HG03135 (cell line): ENCODE results near the gene CBX8.

Experiments used
- ATAC-seq: cut with Tn5 transposase; IDR thresholded peaks from one replicate; pipeline ENCODE4 v1.9.1; 2021; ENCODE audit warnings: mild to moderate bottlenecking, moderate library complexity; ENCODE audit not compliant: unreplicated experiment

The CBX8 gene

DNA sequence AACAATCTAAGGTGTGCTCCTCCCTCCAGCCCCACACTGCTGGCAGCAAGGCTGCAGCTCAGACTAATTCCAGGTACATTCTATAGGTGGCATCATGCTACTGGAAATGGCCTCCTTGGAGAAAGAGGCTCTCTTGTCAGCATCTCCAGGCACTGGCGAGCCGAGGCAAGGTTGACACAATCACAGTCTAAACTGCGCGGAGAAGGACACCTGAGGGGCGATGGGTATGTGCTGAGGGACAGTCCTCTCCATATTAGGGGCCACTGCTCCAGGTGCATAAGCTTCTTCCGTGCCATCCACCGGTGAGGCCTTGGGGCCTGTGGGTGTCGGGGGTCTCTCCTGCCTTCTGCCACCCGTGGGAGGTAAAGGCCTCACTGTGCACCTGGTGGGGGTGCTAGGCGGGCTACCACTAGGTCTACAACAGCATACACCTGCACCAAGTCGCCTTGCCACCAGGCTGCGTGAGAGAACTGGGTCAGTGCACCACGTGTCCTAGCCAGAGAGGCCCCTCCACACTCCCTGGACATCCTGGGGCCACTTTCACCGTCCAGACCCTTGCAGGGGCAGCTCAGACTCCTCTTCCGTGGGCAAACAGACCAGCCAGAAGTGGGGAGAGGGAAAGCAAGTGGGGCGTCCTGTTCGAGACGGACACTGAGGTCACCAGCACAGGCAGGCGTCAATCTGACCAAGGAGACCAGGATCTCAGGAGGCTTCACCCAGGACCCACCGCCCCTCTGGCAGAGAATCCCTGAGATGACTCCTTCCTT lies 12.1 kb upstream of the CBX8 start:
- no peak for ATAC-seq

DNA sequence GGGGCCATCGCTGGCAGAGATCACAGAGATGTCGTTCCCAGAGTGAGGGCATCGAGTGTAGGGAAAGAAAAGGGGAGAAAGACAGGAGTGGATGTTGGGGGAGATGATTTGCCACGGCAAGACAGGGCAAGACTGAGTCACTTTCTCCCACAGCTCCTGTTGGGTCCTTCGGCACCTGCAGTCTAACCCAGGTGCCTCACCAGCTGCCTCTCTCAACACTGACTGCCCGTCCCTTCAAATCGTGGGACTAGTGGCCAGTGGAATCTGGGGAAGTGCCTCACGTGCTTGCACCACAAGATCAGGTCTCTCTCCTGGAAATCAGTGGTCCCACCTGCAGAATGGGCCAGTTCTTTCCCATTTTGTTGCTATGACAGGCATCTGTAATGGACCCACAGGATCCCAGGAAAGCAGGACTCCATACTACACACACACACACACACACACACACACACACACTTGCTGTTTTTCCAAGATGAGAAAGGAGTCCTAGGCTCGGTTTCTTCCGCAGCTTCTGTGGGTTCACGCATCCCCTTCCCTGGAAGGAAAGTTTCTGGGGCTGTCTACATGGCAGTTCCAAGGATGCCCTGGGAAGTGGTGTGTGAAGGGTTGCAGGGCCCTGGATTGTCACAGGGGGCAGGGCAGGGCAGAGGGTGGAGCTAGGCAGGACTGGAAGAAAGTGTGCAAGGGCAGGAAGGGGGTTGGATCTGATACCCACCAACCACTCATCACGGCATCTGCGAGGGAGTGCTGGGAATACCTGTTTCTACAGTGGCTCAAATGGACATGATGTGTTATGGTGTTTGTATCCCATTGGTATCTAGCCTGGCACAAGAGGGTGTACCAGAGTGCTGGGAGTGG lies 10.2 kb upstream of the CBX8 start:
- no peak for ATAC-seq

DNA sequence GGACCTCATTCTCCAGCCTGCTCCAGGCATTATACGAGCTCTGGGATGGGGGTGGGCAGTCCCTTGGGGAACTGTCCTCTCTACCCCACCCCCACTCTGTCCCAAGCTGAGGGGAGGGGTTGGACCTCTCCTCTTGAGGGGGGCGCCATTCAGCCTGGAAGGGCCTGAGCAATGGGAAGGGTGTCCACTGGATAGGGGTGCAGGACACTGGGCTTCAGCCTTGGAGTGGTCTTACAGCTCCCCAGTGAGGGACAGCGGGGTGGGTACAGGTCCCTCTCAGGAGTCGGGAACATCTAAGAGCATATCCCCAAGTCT lies 9.5 kb upstream of the CBX8 start:
- no peak for ATAC-seq

DNA sequence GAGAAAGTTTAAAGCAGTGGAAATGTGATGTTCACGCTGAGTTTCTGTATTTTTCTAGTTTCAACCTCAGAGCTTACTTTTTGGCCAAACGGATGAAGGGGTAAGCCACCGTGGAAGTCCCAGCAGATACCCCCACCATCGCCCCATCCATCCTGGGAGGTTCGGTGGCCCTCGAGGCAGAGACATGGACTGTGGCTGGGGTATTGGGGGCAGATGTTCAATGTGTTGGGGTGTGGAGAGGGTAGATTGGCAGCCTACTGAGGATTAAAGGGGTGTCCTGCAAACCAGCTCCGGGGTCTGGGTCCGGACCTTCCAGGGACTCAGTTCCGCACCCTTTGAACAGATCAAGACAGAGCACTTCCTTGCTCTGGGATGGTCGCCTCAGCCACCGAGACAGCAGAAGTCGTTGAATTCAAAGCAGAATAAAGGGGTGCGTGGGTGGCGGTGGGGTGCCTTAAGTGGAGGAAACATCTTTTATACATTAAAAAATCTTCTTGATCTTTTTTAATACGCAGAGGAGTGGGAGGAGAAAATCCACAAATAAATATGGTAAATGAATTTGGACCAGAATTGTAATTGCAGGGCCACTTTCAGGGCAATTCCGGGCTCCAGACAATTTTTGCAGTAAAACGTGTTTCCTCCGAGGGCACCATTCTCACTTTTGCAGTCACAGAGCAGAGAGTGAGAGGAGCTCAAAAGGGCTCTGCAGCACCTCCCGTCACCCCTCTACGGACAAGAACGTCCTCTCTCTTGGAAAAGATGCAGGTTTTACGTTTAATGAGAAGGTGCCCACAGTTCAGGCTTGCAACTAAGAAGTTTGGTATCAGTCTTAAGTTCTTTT lies 8.2 kb upstream of the CBX8 start:
- peak; percentile 7 for ATAC-seq

DNA sequence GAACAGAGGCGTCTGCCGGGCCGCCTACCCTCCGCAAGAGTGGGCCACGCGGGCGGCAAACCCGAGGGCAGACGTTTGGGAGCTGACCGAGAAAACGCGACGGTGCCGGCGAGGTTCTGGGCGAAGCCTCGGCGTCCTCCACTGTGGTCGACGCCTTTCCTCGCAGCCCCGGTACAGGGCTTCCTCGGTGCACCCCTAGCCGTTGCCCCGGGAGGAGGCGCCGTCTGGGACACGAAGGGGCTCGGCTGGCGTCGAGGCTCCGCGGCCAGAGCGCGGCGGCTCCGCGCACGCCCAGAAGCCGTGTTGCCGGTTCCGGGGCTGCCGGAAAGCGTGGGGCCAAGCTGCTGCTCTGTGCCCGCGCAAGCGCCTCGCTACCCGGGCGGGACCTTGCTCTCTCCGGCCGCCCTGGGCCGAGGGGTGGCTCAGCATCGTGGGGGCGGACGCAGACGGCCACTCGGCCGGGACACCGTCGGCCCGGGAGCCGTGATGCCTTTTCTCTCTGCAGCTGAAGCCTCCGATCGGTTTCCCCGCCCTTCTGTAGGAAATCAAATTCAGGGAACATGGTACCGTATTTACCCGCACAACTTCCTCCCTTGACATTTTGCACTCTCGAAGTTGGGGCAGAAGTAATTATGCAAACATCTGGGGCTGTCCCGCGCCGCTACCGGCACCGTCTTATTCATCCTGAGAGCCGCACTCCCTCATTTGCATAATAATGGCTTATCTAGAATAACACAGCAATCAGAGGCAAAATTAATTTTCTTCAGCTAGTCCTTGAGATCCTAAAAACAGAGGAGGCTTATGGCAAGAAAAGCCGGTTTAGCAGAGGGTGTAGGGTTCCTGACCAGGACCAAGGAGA lies 7.3 kb upstream of the CBX8 start:
- peak; percentile 48 for ATAC-seq

DNA sequence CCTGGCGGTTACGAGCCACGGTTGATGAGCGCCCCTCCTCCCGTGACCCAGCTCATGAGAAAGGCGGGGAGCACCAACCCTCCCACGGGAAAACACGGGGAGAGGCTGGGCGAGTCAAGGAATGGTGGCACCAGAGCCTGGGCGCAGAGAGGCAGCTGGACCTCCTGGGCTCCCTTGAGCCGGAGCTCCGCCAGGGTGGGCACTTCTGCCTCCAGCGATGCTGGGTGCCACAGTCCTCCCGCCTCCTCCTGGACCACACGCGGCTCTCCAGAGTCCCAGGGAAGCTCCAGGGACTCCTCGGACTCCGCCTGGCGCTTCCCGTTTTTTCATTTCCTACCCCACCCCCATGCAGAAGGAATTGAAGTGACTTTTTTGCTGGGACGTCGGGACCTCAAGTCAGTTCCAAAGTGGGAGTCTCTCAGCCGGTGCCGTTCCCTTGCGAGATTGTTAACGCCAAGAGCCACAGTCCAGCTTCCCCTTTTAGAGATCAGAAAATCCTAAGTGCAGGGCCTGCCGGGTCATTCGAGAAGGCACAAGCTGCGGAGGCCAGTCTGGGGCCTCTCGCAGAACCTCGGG lies 6.6 kb upstream of the CBX8 start:
- ATAC-seq = no peak

DNA sequence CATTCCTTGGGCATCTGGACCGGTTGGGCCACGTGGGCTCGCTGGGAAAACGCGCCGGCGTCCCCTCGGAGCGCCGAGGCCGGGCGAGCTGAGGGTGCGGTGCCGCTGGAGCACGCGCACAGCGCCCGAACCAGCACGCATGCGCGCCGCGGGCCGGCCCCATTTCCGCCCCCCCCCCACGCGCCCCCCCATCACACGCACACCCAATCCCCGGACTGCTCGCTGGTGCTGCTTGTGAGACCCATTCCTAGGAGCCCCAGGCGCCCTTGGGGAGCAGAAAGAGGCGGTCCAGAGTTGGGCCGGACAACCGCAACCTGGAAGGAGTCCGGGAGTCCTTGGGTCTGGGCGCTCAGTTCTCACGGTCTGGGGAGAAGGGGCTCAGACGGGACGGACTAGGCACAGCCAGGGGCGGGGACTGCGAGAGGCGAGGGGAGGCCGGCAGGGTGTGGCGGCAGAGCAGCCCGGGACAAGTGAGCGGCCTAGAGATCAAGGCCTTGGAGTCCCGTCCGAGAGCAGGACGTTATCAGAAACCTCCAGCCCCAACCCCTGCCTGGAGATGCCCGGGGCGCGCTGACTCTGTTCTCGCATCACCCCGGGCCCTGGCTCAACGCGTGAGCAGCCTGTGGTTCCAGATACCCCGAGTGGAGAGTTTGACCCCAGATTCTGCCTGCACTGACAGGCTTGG lies 6.0 kb upstream of the CBX8 start:
- no peak for ATAC-seq

DNA sequence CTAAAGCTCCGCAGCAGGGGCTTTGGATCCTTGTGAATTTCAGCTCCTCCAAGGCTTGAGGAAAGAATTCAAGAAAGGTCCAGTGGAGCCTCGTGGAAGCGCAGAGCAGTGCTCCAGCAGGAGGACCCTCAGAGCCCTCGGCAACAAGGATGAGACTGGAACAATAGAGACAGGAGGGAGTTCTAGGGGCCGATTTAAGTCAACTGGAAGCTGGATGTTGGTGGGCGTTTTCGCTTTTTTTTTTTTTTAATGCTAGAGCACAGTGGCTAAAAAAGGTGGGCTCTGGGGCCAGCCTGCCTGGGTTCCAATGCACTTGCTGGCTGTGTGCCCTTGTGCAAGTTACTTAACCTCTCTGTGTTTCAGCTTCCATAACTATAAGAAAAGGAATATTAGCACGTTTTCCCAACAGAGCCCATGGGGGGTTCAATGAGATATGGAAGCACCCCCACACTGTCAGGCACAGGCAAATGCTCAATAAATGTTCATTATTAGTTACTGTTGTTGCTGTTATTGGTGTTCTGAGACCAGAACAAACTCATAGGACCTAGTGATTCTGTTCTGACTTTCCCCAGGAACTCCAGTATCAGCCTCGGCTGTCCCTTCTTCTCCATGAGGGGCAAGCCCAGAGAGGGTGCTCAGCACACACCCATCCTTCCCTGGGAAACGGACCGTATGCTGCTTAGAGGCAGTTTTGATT lies 5.3 kb upstream of the CBX8 start:
- ATAC-seq = no peak

DNA sequence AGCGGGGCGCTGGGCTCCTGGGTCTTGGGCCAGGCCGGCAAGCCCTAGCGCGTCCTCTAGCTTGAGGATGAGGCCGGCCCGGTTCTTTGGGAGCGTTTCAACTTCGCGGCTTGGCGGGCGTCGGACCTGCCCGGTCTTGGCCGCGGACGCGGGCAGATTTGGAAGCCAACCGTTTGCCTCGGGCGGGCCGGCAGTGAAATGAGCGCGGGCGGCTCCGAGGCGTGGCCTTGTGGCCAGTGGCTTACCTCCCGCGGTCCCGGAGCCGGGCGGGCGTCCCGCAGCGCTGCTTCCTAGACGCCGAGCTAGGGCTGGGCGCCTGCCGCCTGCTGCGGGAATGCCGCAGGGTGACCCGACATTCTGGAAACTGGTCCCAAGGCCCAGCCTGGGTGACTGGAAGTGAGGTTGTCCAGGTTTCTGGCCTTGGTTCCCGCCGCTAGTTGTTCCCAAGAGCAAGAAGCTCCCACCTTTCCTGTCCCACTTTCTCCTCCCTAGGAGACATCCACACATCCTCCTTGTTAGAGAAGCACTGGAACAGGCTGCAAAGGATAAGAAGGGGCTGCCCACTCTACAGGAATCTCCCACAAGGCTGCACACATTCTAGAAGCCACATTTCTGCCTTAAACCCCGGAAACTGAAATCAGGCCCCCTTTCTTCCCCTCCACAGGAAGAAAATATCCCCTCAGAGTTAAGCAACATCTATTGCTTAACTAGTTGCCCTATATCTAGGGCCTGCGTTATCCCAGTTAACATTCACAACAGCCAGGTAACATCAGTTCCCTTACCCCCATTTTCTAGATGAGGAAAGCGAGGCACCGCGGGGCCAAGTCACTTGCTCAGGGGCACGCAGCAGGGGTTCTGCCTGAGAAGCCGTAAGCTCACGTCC lies 4.5 kb upstream of the CBX8 start:
- no peak for ATAC-seq

DNA sequence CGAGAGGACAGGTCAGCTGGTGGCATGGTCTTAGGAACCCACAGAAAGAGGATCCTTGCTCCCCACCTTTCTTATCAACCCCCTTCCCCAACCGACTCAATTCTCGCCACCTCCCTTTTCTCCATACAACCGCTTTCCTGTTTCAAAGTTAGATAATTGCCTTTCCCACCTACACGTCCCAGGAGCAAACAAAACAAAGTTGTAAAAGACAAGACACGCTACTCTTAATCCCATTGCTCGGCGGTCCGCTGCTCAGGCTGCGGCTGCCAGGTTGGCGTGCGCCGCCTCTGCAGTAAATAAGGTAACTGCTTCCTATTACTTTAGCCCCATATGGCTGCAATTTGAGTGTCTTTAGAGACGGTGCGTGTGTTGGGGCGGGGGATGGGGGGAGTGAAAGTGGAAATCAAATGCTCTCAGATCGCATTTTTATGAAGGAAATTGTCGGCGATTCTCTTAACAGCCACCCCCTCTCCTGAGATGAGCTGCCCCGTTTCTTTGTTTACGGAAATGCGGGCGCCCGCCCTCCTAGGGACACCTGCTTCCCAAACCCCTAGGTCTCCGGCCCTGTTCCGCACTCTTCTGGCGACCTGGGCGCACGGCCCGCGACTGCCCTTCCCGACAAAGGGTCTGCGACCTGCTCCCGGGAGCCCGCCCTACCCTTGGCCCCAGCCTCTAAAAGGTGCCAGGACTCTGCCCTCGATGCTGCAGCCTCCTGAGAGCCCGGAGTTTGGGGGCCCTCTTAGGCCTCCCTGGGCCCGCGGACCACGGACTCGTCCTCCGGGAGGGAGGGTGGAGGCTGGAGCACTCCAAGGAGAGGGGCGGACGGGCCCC lies 3.7 kb upstream of the CBX8 start:
- ATAC-seq = no peak

DNA sequence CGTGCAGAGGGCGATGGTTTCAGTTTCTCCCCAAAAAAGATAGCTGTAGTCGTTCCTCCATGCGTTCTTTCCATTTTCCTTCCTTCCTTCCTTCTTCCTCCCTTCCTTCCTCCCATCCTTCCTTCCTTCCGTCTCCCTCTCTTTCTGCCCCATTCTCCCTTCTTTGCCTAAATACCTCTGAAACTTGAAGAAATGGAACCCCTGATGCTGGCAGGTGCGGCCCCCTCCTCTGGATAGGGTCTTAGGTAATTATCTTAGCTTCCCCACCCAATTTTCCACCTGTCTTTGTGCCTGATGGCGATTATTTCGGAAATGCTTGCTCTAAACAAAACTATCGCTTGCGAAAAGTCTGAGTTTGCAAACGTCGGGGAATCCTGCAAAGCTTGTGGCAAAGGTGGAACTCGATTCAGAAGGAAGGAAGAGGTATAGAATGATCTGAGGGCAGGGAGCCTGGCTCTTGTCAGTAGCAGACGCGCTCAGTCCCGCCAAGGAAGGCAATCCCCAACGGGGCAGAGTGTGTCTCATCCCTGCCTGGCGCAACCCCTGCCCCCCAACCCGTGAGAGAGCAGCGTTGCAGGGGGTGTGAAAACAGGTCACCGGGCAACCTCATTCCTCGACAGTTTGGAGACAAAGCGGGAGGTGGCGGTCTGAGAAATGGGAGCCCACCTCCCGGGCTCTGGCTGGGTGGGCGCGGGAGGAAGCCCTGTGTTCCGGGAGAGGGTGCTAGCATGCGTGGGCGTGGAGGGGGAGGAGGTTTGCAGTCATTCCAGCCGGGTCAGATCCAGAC lies 2.9 kb upstream of the CBX8 start:
- no peak for ATAC-seq

DNA sequence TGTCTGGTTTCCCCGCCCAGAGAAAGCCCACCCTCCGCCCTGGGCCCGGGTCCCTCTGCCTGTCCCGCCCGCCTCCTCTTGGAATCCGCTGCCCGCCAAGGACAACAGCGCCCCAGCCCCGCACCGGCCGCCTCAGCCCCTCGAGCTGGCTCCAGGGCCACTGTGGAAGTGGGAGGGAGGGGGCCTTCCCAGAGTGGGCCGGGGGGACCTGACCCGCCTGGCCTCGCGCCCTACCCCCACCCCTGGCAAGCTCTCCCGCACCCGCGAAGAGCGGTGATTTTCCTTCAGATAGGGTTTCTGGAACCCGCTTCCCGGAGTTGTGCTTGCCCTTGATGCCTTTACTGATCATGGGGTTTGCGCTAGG lies 2.3 kb upstream of the CBX8 start:
- no peak for ATAC-seq

DNA sequence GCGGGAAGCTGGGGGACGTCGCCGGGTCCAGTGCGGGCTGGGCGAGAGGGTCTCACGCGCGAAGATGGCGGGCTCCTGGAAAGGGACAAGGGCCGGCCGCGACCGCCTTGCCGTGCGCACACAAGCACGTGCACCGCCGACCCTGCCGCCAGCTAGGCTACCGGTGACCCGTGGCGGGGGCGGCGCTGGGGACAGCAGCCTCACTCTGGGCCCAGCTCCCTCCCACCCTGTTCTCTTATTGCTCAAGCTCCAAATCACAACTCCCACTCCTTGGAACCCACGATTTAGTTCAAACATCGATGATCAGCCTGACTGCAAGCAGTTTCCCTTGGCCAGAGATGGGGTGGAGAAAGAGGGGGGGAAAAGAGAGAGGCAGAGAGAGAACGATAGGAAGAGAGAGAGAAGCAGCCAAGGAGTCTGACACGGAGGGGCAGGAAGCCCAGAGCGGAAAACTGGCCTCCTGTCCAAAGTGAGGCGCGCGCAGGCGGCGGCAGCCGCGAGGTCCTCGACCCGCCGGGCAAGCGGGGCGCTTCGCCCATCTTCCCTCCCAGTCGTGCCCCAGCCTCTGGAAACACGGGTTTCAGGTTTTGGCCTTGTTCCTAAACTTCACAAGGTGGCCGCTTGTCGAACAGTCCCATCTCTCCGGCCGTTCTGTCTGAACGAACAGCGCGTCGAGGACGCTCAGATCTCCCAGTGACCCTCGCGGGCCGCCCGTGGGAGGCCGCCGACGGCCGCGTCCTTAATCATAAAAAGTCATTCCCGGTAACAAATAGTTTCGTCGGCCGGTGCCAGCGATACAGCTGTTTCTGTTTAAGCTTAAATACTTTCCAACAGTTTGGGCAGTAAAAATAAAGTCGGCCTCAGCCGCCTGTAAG lies 1.7 kb upstream of the CBX8 start:
- no peak for ATAC-seq

DNA sequence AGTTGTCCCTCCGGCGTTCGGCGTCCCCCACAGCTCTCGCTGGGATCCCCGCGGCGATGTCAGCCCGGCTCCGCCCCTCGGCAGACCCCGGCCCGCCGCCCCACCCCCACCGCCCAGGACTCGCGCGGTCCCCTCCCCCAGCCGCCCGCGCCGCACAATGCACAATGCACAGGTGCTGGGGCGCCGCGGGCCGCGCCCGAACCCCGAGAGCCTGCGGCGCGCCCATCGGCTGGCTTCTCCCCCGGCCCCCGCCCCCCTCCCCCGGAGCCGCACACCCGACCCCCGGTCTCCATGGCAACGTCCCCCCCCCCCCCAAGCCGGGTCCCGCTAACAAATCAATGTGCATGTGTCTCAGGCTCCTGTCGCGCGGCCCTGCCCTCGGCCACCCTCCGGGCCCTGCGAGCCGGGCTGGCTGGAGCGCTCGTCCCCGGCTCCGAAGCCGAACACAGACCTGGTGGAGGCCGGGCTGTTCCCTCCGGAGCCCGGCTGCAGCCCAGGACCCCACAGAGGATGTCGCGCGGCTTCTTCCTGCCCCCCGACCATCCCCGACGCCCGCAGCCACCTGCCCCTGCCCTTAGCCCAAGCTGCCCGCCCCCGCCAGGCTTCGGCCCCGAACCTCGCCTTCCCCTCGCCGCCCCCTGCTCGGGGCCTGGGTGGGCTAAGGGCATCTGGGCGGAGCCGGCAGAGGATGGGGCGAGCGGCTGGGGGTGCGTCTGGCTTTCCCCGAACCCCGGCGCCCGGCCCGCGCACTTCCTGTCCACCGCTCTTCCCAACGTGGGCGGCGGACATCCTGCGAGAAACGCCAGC lies 818 bp upstream of the CBX8 start:
- ATAC-seq = peak; percentile 7

DNA sequence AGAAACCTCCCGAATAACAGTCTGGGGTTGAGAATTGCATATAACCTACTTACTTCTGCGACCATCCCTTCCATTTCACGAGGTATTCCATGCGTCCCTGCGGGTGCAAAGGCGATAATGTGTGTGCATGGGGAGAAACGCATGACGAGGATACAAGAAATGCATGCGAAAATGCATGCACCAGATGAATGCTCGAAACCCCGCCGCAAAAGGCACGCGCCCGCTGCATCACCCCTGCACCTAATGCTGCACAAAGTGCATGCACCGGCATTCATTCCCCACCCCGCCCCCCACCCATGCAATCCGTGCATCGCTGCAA lies 474 bp downstream of the CBX8 start:
- no peak for ATAC-seq
